ENCODE results near the gene EXOG. TPM values are rescaled to one million over a fixed set of nuclear protein-coding genes. Genes with fewer than 3 reads are reported as not detected.

Gene EXOG
- total and polyA plus RNA-seq, 2 donors (not counting 3 experiments of a cell fraction or from before 2014, with no cell fraction given), result 10.8 to 21.9 TPM

DNA sequence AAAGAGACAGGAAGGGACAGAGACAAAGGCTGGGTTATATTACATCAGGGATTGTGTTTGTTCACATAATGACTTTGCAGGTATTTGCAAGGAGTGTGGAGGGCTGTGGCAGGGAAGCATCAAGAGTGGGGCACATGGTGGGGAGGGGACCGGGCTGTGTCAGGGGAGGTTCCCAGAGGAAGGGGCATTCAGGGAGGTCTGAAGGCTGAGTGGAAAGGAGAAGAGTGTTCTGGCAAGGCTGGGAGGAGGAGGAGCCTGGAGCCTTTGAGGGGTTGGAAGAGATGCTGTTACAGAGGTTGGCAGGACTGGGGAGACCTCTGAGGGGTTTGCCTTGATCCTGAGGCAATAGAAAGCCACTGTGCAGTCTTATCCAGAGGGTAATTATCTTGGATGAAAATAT, 49.4 kb downstream of the EXOG start:
- no TSS peak for BruUV-seq (replicated peaks)
- DNase-seq (ENCODE audit: low read depth, low spot score), result no peak
- no peaks in the 10 kb centered on the region for H3K36me3 ChIP-seq (ENCODE audit: control insufficient read depth in 2 of 2, extremely low read depth in 1 of 2, insufficient read depth in 2 of 2, low read length in 2 of 2)
- H3K4me3 ChIP-seq (replicated peaks in 1 of 3; ENCODE audit: insufficient read depth in 1 of 3, low read depth in 1 of 3, low read length in 3 of 3), result no peak overlapping the region
- CTCF ChIA-PET, result interaction anchor here (3.3 kb wide), 1 partner anchor 25 kb away, joined by 13 read pairs; no protein-coding TSS in a partner anchor
- no peak overlapping the region for H2AFZ ChIP-seq (ENCODE audit: low read depth, low read length)
- dilution Hi-C loops (cut with MboI; ENCODE audit: extremely low pct_ligation_motif_present, low sequenced_read_pairs), result no loop called here
- no peak overlapping the region for H3K4me2 ChIP-seq (ENCODE audit: insufficient read depth, low read length)
- no peaks in the 10 kb centered on the region for H3K9me3 ChIP-seq (replicated peaks; ENCODE audit: control insufficient read depth, insufficient read depth, low read length)
- H3K27me3 ChIP-seq (ENCODE audit: control insufficient read depth in 2 of 2, insufficient read depth in 2 of 2, low read length in 2 of 2), result no peaks in the 10 kb centered on the region
- TF ChIP-seq EZH2 (IDR thresholded peaks at IDR 0.05; ENCODE audit: borderline replicate concordance, low read depth, low read length, severe bottlenecking), result no peak
- TF ChIP-seq MYC (IDR thresholded peaks at IDR 0.05; ENCODE audit: low read depth, low read length), result no peak
- TF ChIP-seq, protein P1, sequence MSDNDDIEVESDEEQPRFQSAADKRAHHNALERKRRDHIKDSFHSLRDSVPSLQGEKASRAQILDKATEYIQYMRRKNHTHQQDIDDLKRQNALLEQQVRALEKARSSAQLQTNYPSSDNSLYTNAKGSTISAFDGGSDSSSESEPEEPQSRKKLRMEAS (IDR thresholded peaks at IDR 0.05; ENCODE audit: insufficient read depth, insufficient read length), result no peak
- no peak for TF ChIP-seq FOS (IDR thresholded peaks at IDR 0.05; ENCODE audit: borderline replicate concordance, insufficient read depth, low read length)
- no peak for TF ChIP-seq POLR2AphosphoS5 (IDR thresholded peaks at IDR 0.05; ENCODE audit: insufficient read depth, low read depth, low read length)
- no peak for TF ChIP-seq GATA2 (IDR thresholded peaks at IDR 0.05; ENCODE audit: insufficient read depth, insufficient read length, low read depth, low read length)
- no peak for TF ChIP-seq POLR2A (IDR thresholded peaks at IDR 0.05; ENCODE audit: low read depth, low read length)
- TF ChIP-seq, protein P2, sequence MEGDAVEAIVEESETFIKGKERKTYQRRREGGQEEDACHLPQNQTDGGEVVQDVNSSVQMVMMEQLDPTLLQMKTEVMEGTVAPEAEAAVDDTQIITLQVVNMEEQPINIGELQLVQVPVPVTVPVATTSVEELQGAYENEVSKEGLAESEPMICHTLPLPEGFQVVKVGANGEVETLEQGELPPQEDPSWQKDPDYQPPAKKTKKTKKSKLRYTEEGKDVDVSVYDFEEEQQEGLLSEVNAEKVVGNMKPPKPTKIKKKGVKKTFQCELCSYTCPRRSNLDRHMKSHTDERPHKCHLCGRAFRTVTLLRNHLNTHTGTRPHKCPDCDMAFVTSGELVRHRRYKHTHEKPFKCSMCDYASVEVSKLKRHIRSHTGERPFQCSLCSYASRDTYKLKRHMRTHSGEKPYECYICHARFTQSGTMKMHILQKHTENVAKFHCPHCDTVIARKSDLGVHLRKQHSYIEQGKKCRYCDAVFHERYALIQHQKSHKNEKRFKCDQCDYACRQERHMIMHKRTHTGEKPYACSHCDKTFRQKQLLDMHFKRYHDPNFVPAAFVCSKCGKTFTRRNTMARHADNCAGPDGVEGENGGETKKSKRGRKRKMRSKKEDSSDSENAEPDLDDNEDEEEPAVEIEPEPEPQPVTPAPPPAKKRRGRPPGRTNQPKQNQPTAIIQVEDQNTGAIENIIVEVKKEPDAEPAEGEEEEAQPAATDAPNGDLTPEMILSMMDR (IDR thresholded peaks at IDR 0.05; ENCODE audit: extremely low read depth in 1 of 2, insufficient read depth in 1 of 2, low read depth in 1 of 2, low read length in 2 of 2), result no peak
- TF ChIP-seq JUN (IDR thresholded peaks at IDR 0.05; ENCODE audit: borderline replicate concordance, insufficient read depth, insufficient read length, low read depth), result no peak
- POLR2A ChIA-PET, result no interaction called here
- no peaks in the 10 kb centered on the region for H3K4me1 ChIP-seq (ENCODE audit: control insufficient read depth, extremely low read depth, insufficient read depth, low read length)
- no peaks in the 10 kb centered on the region for H3K79me2 ChIP-seq (ENCODE audit: control insufficient read depth, insufficient read depth, low read length)
- H3K9ac ChIP-seq (replicated peaks; ENCODE audit: extremely low read depth, insufficient read depth, low read length), result no peak overlapping the region
- H4K20me1 ChIP-seq (replicated peaks; ENCODE audit: control insufficient read depth, extremely low read depth, insufficient read depth, low read length), result no peaks in the 10 kb centered on the region
- no peak for FAIRE-seq
- intact Hi-C loops (cut with micrococcal nuclease), result no loop called here
- H3K27ac ChIP-seq (ENCODE audit: insufficient read depth, low read depth, low read length), result no peak overlapping the region
- H3K9me1 ChIP-seq (replicated peaks; ENCODE audit: control insufficient read depth, extremely low read depth, insufficient read depth, low read length), result no peaks in the 10 kb centered on the region
